Neural cell (in vitro differentiated cells): Measurements from ENCODE around the gene FZR1. TPM values are rescaled to one million over a fixed set of nuclear protein-coding genes. Genes with fewer than 3 reads are reported as not detected.
A peak's percentile ranks its signal among the peaks of the same experiment; 100 is the strongest.

Experiments used
- H2AFZ ChIP-seq: fragments of 200-600, 300-800 bp; sonication (generic), shearing (Covaris generic); 2 replicates; pipeline ENCODE4 v1.6.0; 2014; ENCODE audit warnings: low read depth, mild to moderate bottlenecking, antibody characterized with exemption, low read length, moderate library complexity
- H3F3A ChIP-seq: fragments of 200-600 bp; shearing (Covaris generic); 2 replicates; pipeline ENCODE4 v1.6.1; 2016; ENCODE audit warnings: mild to moderate bottlenecking, moderate library complexity, mixed read lengths, antibody characterized with exemption, low read length; ENCODE audit not compliant: insufficient read depth, poor library complexity, severe bottlenecking
- H3K27ac ChIP-seq: fragments of 200-600, 300-800 bp; sonication (generic), shearing (Covaris generic); 2 replicates; pipeline ENCODE4 v1.5.1; 2014; ENCODE audit warnings: mild to moderate bottlenecking, low read length, moderate library complexity
- H3K27me3 ChIP-seq: fragments of 300-800, 200-600 bp; sonication (generic), shearing (Covaris generic); 2 replicates; pipeline ENCODE4 v1.6.0; 2014; ENCODE audit warnings: mild to moderate bottlenecking, low read depth, low read length, moderate library complexity; ENCODE audit not compliant: insufficient read depth
- H3K36me3 ChIP-seq: fragments of 300-800, 200-600 bp; sonication (generic), shearing (Covaris generic); 2 replicates; pipeline ENCODE4 v1.5.1; 2014; ENCODE audit warnings: mild to moderate bottlenecking, antibody characterized with exemption, low read length, moderate library complexity; ENCODE audit not compliant: insufficient read depth
- H3K4me2 ChIP-seq: fragments of 300-800, 200-600 bp; sonication (generic), shearing (Covaris generic); 2 replicates; pipeline ENCODE4 v1.6.0; 2014; ENCODE audit warnings: mild to moderate bottlenecking, low read length
- H3K4me3 ChIP-seq: fragments of 300-800, 200-600 bp; sonication (generic), shearing (Covaris generic); 2 replicates; pipeline ENCODE4 v1.5.1; 2014; ENCODE audit warnings: mild to moderate bottlenecking, low read length, moderate library complexity
- H3K79me2 ChIP-seq: fragments of 200-600 bp; shearing (Covaris generic); replicated peaks from 2 replicates; pipeline ENCODE4 v1.6.0; 2014; ENCODE audit warnings: mild to moderate bottlenecking, low read length, moderate library complexity; ENCODE audit not compliant: insufficient read depth
- H3K9ac ChIP-seq: fragments of 300-800, 200-600 bp; sonication (generic), shearing (Covaris generic); 2 replicates; pipeline ENCODE4 v1.6.1; 2016; ENCODE audit warnings: mild to moderate bottlenecking, low read length, mixed read lengths
- H3K9me2 ChIP-seq: fragments of 200-600 bp; shearing (Covaris generic); 2 replicates; pipeline ENCODE4 v1.6.1; 2016; ENCODE audit warnings: mild to moderate bottlenecking, low read length, mixed read lengths; ENCODE audit not compliant: insufficient read depth
- H3K9me3 ChIP-seq: fragments of 200-600, 300-800 bp; sonication (generic), shearing (Covaris generic); 2 replicates; pipeline ENCODE4 v1.6.1; 2016; ENCODE audit warnings: mild to moderate bottlenecking, mixed run types, low read length, moderate library complexity, mixed read lengths
- H4K20me1 ChIP-seq: fragments of 200-600 bp; shearing (Covaris generic); 2 replicates; pipeline ENCODE4 v1.6.1; 2016; ENCODE audit warnings: mild to moderate bottlenecking, mixed run types; ENCODE audit not compliant: insufficient read depth
- CTCF ChIP-seq: fragments of 450-650 bp; IDR thresholded peaks from 2 replicates; pipeline ENCODE4 v1.5.1; 2014; ENCODE audit warnings: antibody characterized with exemption, mild to moderate bottlenecking, moderate library complexity; ENCODE audit not compliant: poor library complexity, severe bottlenecking
- EP300 ChIP-seq: fragments of 450-650 bp; conservative IDR thresholded peaks from 2 replicates; pipeline ENCODE4 v1.6.1; 2014; ENCODE audit warnings: antibody characterized with exemption, mild to moderate bottlenecking, moderate library complexity; ENCODE audit not compliant: poor library complexity, severe bottlenecking
- EZH2 ChIP-seq: fragments of 200-600, 300-800 bp; shearing (Covaris generic), sonication (generic); IDR thresholded peaks from 2 replicates; pipeline ENCODE4 v1.6.1; 2014; ENCODE audit warnings: antibody characterized with exemption, low read length, borderline replicate concordance, mild to moderate bottlenecking; ENCODE audit not compliant: insufficient read depth, poor library complexity, severe bottlenecking
- MXI1 ChIP-seq: fragments of 450-650 bp; conservative IDR thresholded peaks from 2 replicates; pipeline ENCODE4 v1.6.1; 2014; ENCODE audit warnings: antibody characterized with exemption, mild to moderate bottlenecking; ENCODE audit not compliant: poor library complexity, severe bottlenecking
- POLR2AphosphoS5 ChIP-seq: IDR thresholded peaks from 2 replicates; pipeline ENCODE4 v1.6.1; 2012
- RAD21 ChIP-seq: fragments of 450-650 bp; conservative IDR thresholded peaks from 2 replicates; pipeline ENCODE4 v1.6.1; 2014; ENCODE audit warnings: antibody characterized with exemption, mild to moderate bottlenecking, moderate library complexity
- SMC3 ChIP-seq: fragments of 450-650 bp; conservative IDR thresholded peaks from 2 replicates; pipeline ENCODE4 v1.6.1; 2014; ENCODE audit warnings: antibody characterized with exemption, mild to moderate bottlenecking, moderate library complexity; ENCODE audit not compliant: poor library complexity
- TAF1 ChIP-seq: IDR thresholded peaks from 2 replicates; pipeline ENCODE4 v1.6.1; 2012; ENCODE audit warnings: low read depth
- polyA plus RNA-seq: library from polyadenylated mRNA; depleted of rRNA; stranded (reverse); fragments of >200 nt; gene quantifications from 2 replicates; pipeline ENCODE4 v1.2.3, GENCODE V29; 2014
- TF ChIP-seq, protein P1 (sequence below): IDR thresholded peaks from 2 replicates; pipeline ENCODE4 v1.6.1; 2012; ENCODE audit warnings: borderline replicate concordance

The FZR1 gene
- polyA plus RNA-seq, 1 donor from 2014 or later: 55.7 TPM

DNA sequence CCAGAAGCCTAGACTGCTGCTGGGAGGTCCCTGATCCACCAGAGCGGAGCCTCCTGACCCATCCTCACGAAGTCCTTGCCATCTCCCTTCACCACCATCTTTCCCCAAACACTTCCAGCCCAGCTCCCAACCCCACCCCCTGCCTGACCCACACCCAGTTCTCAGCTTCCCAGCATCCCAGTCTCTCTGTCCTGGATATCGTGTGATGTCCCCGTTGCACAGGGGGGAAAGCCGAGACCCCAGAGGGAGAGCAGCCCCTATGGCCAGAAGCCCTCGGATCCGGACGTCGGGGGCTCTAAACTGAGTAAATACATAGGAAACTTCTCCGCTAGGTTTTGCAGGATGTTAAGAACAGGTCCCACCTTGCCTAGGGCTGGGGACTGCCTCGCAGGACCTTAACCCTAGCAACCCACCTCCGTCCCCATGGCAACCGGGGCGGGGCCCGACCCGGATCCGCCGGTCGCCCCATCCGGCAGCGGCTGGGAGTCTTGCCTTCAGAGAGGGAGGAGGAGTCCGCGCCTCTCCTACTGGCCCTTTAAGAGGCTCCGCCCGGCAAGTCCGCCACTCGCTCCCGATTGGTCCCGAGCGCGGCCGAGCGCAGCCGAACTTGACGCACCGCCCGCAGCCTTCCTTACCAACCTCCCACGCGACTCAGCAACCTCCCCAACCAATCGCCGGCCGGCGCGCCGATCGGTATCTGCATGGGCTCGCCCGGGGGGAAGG, 66.2 kb downstream of the FZR1 start:
- H3K9ac ChIP-seq: peak overlapping the region; percentile 45
- peak overlapping the region; percentile 77 for H3K4me3 ChIP-seq
- H3K27me3 ChIP-seq: no peaks in the 10 kb centered on the region
- peak overlapping the region; percentile 10 for H3K4me2 ChIP-seq
- H3K79me2 ChIP-seq: no peaks in the 10 kb centered on the region
- no peaks in the 10 kb centered on the region for H3K9me3 ChIP-seq
- no peaks in the 10 kb centered on the region for H3K36me3 ChIP-seq
- no peaks in the 10 kb centered on the region for H3F3A ChIP-seq
- no peaks in the 10 kb centered on the region for H3K9me2 ChIP-seq
- H4K20me1 ChIP-seq: no peaks in the 10 kb centered on the region
- no peak overlapping the region for H3K27ac ChIP-seq
- peak overlapping the region; percentile 41 for H2AFZ ChIP-seq
- no peak for TF ChIP-seq EZH2
- no peak for TF ChIP-seq TAF1
- TF ChIP-seq POLR2AphosphoS5: no peak
- TF ChIP-seq, protein P1, sequence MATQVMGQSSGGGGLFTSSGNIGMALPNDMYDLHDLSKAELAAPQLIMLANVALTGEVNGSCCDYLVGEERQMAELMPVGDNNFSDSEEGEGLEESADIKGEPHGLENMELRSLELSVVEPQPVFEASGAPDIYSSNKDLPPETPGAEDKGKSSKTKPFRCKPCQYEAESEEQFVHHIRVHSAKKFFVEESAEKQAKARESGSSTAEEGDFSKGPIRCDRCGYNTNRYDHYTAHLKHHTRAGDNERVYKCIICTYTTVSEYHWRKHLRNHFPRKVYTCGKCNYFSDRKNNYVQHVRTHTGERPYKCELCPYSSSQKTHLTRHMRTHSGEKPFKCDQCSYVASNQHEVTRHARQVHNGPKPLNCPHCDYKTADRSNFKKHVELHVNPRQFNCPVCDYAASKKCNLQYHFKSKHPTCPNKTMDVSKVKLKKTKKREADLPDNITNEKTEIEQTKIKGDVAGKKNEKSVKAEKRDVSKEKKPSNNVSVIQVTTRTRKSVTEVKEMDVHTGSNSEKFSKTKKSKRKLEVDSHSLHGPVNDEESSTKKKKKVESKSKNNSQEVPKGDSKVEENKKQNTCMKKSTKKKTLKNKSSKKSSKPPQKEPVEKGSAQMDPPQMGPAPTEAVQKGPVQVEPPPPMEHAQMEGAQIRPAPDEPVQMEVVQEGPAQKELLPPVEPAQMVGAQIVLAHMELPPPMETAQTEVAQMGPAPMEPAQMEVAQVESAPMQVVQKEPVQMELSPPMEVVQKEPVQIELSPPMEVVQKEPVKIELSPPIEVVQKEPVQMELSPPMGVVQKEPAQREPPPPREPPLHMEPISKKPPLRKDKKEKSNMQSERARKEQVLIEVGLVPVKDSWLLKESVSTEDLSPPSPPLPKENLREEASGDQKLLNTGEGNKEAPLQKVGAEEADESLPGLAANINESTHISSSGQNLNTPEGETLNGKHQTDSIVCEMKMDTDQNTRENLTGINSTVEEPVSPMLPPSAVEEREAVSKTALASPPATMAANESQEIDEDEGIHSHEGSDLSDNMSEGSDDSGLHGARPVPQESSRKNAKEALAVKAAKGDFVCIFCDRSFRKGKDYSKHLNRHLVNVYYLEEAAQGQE: no peak
- TF ChIP-seq CTCF: no peak

DNA sequence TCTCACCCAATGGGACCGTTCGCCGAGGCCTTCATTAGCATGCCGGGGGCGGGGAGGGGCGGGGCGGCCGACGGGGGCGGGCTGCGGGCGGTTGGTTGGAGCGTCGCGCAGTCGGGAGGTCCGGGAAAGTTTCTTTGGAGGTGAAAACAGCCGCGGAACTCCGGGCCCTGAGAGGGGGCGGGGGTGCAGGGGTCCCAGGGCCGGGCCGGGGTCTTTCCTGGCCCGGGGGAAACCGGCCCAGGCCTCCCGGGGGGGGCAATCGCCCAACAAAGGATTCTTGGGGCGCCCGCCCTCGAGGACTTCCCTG, 66.7 kb downstream of the FZR1 start, which contains the start of gene HMG20B:
HMG20B (plus strand) TSS at position 90 of the 307 bp plus-strand sequence. CDS start 366 bp downstream, outside the sequence.
- peak within 1 kb of the TSS; percentile 10 for H3K4me2 ChIP-seq
- no peak within 1 kb of the TSS for H3K27ac ChIP-seq

More for the DNA sequence above, 66.7 kb downstream of the FZR1 start, which contains the start of gene HMG20B:
- Histone ChIP-seq H3K36me3 (no peaks in the 10 kb centered on the region), H4K20me1 (no peaks in the 10 kb centered on the region), H3F3A (no peaks in the 10 kb centered on the region), H3K9me3 (no peaks in the 10 kb centered on the region), H3K9ac (peak within 1 kb of the TSS; percentile 45), H2AFZ (peak within 1 kb of the TSS; percentile 41), H3K9me2 (no peaks in the 10 kb centered on the region), H3K79me2 (no peaks in the 10 kb centered on the region), H3K27me3 (no peaks in the 10 kb centered on the region), H3K4me3 (peak within 1 kb of the TSS; percentile 77)
- TF ChIP-seq SMC3 (no peak), RAD21 (no peak), CTCF (no peak), MXI1 (no peak), POLR2AphosphoS5 (no peak), EP300 (no peak), EZH2 (no peak), TAF1 (no peak)
- TF ChIP-seq, protein P1: no peak
